Upper lobe of left lung (tissue), 4 donors: ENCODE data around the gene SPOCK1.

Source experiments
- POLR2AphosphoS5 ChIP-seq, 2 donors: sonication (generic); formaldehyde crosslinking; IDR thresholded peaks; one replicate each; pipeline ENCODE4 v1.5.1; 2017; ENCODE audit warnings: antibody characterized with exemption in 2 of 2
- TF ChIP-seq, protein P1 (sequence below), 6 experiments: fragments of 450-650 bp in 4 of 6; fragments of 200-600 bp in 2 of 6; sonication (generic) in 2 of 6; IDR thresholded peaks; one replicate each; pipeline ENCODE4 v1.5.1; 2016 to 2019; ENCODE audit warnings: antibody characterized with exemption in 6 of 6

- TF ChIP-seq, protein P1, sequence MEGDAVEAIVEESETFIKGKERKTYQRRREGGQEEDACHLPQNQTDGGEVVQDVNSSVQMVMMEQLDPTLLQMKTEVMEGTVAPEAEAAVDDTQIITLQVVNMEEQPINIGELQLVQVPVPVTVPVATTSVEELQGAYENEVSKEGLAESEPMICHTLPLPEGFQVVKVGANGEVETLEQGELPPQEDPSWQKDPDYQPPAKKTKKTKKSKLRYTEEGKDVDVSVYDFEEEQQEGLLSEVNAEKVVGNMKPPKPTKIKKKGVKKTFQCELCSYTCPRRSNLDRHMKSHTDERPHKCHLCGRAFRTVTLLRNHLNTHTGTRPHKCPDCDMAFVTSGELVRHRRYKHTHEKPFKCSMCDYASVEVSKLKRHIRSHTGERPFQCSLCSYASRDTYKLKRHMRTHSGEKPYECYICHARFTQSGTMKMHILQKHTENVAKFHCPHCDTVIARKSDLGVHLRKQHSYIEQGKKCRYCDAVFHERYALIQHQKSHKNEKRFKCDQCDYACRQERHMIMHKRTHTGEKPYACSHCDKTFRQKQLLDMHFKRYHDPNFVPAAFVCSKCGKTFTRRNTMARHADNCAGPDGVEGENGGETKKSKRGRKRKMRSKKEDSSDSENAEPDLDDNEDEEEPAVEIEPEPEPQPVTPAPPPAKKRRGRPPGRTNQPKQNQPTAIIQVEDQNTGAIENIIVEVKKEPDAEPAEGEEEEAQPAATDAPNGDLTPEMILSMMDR (IDR thresholded peaks at IDR 0.05): no peak
- no peak for TF ChIP-seq POLR2AphosphoS5 (IDR thresholded peaks at IDR 0.05)
These were observed 103.9 kb downstream of the SPOCK1 start for GRCh38 chr5:137395011-137395755.
